K562 (cell line): ENCODE results near the gene TMEM170A. TPM values are rescaled to one million over a fixed set of nuclear protein-coding genes. Genes with fewer than 3 reads are reported as not detected.

ENCODE experiments used
- CREB5 ChIP-seq: fragments of 250-450 bp; sonication (Bioruptor Pico); IDR thresholded peaks from 2 replicates; pipeline ENCODE4 v1.5.0; 2020; ENCODE audit warnings: mild to moderate bottlenecking
- DIDO1 ChIP-seq: fragments of 450-650 bp; IDR thresholded peaks from 2 replicates; pipeline ENCODE4 v1.6.1; 2016; ENCODE audit warnings: low read depth, missing biosample characterization, missing genetic modification characterization
- HLTF ChIP-seq: fragments of 450-650 bp; IDR thresholded peaks from 2 replicates; pipeline ENCODE4 v1.6.1; 2016
- HOXB6 ChIP-seq: fragments of 250-450 bp; sonication (Bioruptor Pico); IDR thresholded peaks from 2 replicates; pipeline ENCODE4 v1.5.1; 2022; ENCODE audit warnings: mild to moderate bottlenecking, borderline replicate concordance
- JUND ChIP-seq, 2 experiments: IDR thresholded peaks; 2 replicates in 1 of 2; 3 replicates in 1 of 2; pipeline ENCODE4 v1.6.1; 2011; ENCODE audit warnings: borderline replicate concordance in 2 of 2, low read depth in 2 of 2, low read length in 2 of 2, improper control_type of control experiment in 1 of 2, missing biosample characterization in 1 of 2, missing genetic modification characterization in 1 of 2, missing genetic modification reagents in 1 of 2
- MAFK ChIP-seq: IDR thresholded peaks from 2 replicates; pipeline ENCODE4 v1.6.1; 2011; ENCODE audit warnings: low read length, improper control_type of control experiment
- MCM2 ChIP-seq: fragments of 450-650 bp; IDR thresholded peaks from 2 replicates; pipeline ENCODE4 v1.6.1; 2017; ENCODE audit warnings: low read depth, mild to moderate bottlenecking
- MLLT1 ChIP-seq, 2 experiments: fragments of 450-650 bp; IDR thresholded peaks; 2 replicates each; pipeline ENCODE4 v1.6.1; 2016
- NCOR1 ChIP-seq: fragments of 450-650 bp; IDR thresholded peaks from 2 replicates; pipeline ENCODE4 v1.6.1; 2016; ENCODE audit warnings: mild to moderate bottlenecking, moderate library complexity
- NEUROD1 ChIP-seq: fragments of 150-350 bp; IDR thresholded peaks from 2 replicates; pipeline ENCODE4 v1.6.1; 2014; ENCODE audit warnings: borderline replicate concordance, low read length, low read depth; ENCODE audit not compliant: partially characterized antibody
- NFE2L1 ChIP-seq: fragments of 450-650 bp; IDR thresholded peaks from 2 replicates; pipeline ENCODE4 v1.6.1; 2016; ENCODE audit warnings: missing genetic modification characterization, low read depth, mild to moderate bottlenecking, missing compliant biosample characterization, moderate library complexity, borderline replicate concordance
- NFXL1 ChIP-seq: fragments of 450-650 bp; formaldehyde crosslinking; IDR thresholded peaks from 2 replicates; pipeline ENCODE4 v1.4.0; 2021; ENCODE audit warnings: mild to moderate bottlenecking
- SIN3B ChIP-seq: fragments of 450-650 bp; IDR thresholded peaks from 2 replicates; pipeline ENCODE4 v1.6.1; 2017; ENCODE audit warnings: low read depth, mild to moderate bottlenecking, moderate library complexity
- SP1 ChIP-seq: sonication (generic); formaldehyde crosslinking; IDR thresholded peaks from 2 replicates; pipeline ENCODE4 v1.8.1; 2022; ENCODE audit warnings: mild to moderate bottlenecking, missing genetic modification reagents
- TCF7 ChIP-seq: sonication (generic); IDR thresholded peaks from 2 replicates; pipeline ENCODE4 v1.6.1; 2016; ENCODE audit warnings: antibody characterized with exemption, borderline replicate concordance
- U2AF1 ChIP-seq: fragments of 200-400 bp; formaldehyde crosslinking; optimal IDR thresholded peaks from 2 replicates; pipeline ENCODE3; 2017; ENCODE audit warnings: mild to moderate bottlenecking, low read depth, low read length, moderate library complexity
- ZBTB11 ChIP-seq, 3 experiments: fragments of 200-800 bp in 1 of 3; fragments of 250-450 bp in 1 of 3; fragments of 450-650 bp in 1 of 3; sonication (Bioruptor Pico) in 1 of 3; sonication (Bioruptor generic) in 1 of 3; formaldehyde crosslinking in 1 of 3; IDR thresholded peaks; 2 replicates each; pipeline versions ENCODE4 v1.6.1 to v1.8.0; 2016 to 2022; ENCODE audit warnings: mild to moderate bottlenecking in 2 of 3, missing genetic modification characterization in 2 of 3, missing compliant biosample characterization in 1 of 3, moderate library complexity in 1 of 3
- ZC3H8 ChIP-seq: fragments of 450-650 bp; IDR thresholded peaks from 2 replicates; pipeline ENCODE4 v1.6.1; 2017
- ZKSCAN3 ChIP-seq: fragments of 250-450 bp; sonication (Bioruptor Pico); IDR thresholded peaks from 2 replicates; pipeline ENCODE4 v1.4.0; 2020
- ZNF24 ChIP-seq: fragments of 450-650 bp; IDR thresholded peaks from 2 replicates; pipeline ENCODE4 v1.6.1; 2016
- polyA plus RNA-seq, 8 experiments: library from polyadenylated mRNA; depleted of rRNA in 4 of 8; stranded (reverse) in 5 of 8; unstranded in 3 of 8; fragments of >200 nt; fragmentation: Nextera tagmentation in 2 of 8; fragmentation: Illumina TruSeq in 1 of 8; extraction: Ambion mirVana in 2 of 8; extraction: Trizol in 1 of 8; gene quantifications; 2 replicates each; pipeline versions ENCODE4 v1.2.1 to v1.2.3, GENCODE V29; 2011 to 2014; ENCODE audit warnings: inconsistent platforms in 1 of 8, missing spikeins in 1 of 8
- total RNA-seq, 7 experiments: library from RNA; depleted of rRNA in 6 of 7; stranded (reverse); fragments of >200 nt in 6 of 7; fragmentation: Illumina TruSeq in 2 of 7; extraction: Trizol in 2 of 7; gene quantifications; 2 replicates each; pipeline versions ENCODE4 v1.2.1 to v1.2.3, GENCODE V29; 2011 to 2021; ENCODE audit warnings: low replicate concordance in 1 of 7

Gene TMEM170A
- total and polyA plus RNA-seq, 9 of the 15 experiments (the other 6 are each of a cell fraction or from before 2014, with no cell fraction given): 6.1 to 30.2 (median 15.0) TPM

- TF ChIP-seq DIDO1 (tag): 0 out of 2 replicates have a peak, but pooled peaks have one; percentile 61
- no peak for TF ChIP-seq SP1 (CRISPR knock-in tag)
- TF ChIP-seq ZNF24: no peak
- TF ChIP-seq MCM2: no peak
- TF ChIP-seq MLLT1 (IDR thresholded peaks at IDR 0.05): no peak
- TF ChIP-seq HLTF: 0 out of 2 replicates have a peak, but pooled peaks have one; percentile 20
- TF ChIP-seq ZC3H8: no peak
- TF ChIP-seq U2AF1: no peak
- TF ChIP-seq NFXL1 (CRISPR knock-in tag): no peak
- no peak for TF ChIP-seq ZKSCAN3 (CRISPR knock-in tag)
- TF ChIP-seq NEUROD1: no peak
- no peak for TF ChIP-seq CREB5 (CRISPR knock-in tag)
- TF ChIP-seq NFE2L1 (tag): no peak
- TF ChIP-seq NCOR1: no peak
- peak in 1 of 3 experiments; percentile 88; a peak in 2 of 6 replicates for TF ChIP-seq ZBTB11 (CRISPR knock-in tag; IDR thresholded peaks at IDR 0.05)
- peak; percentile 17; the same call in 1 of the 2 replicates for TF ChIP-seq TCF7
- peak; percentile 27; the same call in 1 of the 2 replicates for TF ChIP-seq JUND (IDR thresholded peaks at IDR 0.05; ENCODE audit: borderline replicate concordance, low read depth, low read length)
- TF ChIP-seq JUND (tag; IDR thresholded peaks at IDR 0.05; ENCODE audit: borderline replicate concordance, low read depth, low read length): no peak
- no peak for TF ChIP-seq HOXB6 (CRISPR knock-in tag)
- TF ChIP-seq MAFK: no peak
- 0 out of 2 replicates have a peak, but pooled peaks have one; percentile 17 for TF ChIP-seq SIN3B
These were observed 31.4 kb downstream of the TMEM170A start, which contains the start of gene CFDP1 (continued) for GRCh38 chr16:75432828-75433731.
